ENCODE results near the gene IGF2BP2.
"Not testable (repeated sequence)": the region's sequence is repeated elsewhere in the genome, so short reads cannot be mapped to it uniquely, and the experiment has no call there.

The IGF2BP2 gene

GRCh38 chr3:185646382-185647133 is 178.3 kb downstream of the IGF2BP2 start:
- TF ChIP-seq CTCF (IDR thresholded peaks at IDR 0.05; ENCODE audit: control insufficient read depth, extremely low read depth, insufficient read depth), result no peak
- no peak for DNase-seq (ENCODE audit: low read depth)

DNA sequence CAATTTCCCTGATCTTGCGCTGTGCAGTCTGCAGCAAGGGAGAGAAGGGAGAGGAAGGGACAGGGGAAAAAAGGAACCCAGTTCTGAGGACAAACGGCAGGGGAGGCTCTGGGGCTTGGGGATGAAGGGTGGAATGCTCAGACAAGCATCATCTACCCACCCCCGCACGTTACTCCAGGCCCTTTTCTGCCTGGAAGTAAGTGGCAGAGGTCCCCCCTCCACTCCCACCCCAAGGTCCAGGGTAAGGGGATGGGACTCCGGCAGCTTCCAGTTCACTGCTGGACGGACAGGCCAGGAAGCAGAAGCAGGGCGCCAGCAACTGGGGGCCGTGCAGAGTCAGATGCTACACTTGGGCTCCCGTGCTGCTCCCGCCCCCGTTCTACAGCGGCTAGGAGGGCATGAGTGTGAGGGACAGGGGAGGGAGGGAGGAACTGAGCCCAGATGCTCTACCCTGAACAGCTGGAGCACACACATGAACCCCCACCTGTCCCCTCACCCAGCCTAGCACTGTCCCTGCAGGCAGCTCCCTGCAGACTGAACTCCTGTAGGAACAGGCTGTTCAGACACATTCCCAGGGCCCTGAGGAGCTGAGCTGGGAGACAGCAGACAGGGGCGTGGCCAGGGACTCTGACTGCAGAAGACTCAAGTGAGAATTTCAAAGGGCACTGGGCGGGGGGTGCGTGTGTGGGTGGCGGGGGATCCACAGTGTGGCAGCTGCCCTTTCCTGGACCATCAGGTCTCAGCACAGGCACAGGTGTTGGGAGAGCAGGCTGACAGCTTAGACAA is 179.1 kb downstream of the IGF2BP2 start:
- TF ChIP-seq CTCF (IDR thresholded peaks at IDR 0.05; ENCODE audit: control insufficient read depth, extremely low read depth, insufficient read depth), result no peak
- DNase-seq (ENCODE audit: low read depth), result no peak
- no peak overlapping the region for H3K4me3 ChIP-seq (ENCODE audit: low read depth, low read length)

More at GRCh38 chr3:185646382-185647133, 178.3 kb downstream of the IGF2BP2 start:
- H3K4me3 ChIP-seq (ENCODE audit: low read depth, low read length), result no peak overlapping the region

GRCh38 chr3:185645191-185645590 is 179.7 kb downstream of the IGF2BP2 start:
- not testable (repeated sequence) for DNase-seq (ENCODE audit: low read depth); H3K4me3 ChIP-seq (ENCODE audit: low read depth, low read length)

DNA sequence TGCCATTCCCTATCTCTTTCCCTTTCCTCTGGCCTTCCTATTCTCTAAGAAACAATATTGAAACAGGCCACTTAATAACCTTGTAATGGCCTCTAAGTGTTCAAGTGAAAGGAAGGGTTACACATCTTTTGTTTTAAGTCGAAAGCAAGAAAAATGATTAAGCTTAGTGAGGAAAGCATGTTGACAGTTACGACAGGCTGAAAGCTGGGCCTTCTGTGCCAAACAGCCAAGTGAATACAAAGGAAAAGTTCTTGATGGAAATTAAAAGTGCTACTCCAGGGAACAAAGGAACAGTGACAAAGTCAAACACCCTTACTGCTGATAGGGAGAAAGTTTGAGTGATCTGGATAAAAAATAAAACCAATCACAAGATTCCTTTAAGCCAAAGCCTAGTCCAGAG is 184.5 kb downstream of the IGF2BP2 start:
- no peak overlapping the region for H3K4me3 ChIP-seq (ENCODE audit: low read depth, low read length)
- no peak for TF ChIP-seq CTCF (IDR thresholded peaks at IDR 0.05; ENCODE audit: control insufficient read depth, extremely low read depth, insufficient read depth)
- no peak for DNase-seq (ENCODE audit: low read depth)

- H3K4me3 ChIP-seq (ENCODE audit: low read depth, low read length), result no peak overlapping the region
- TF ChIP-seq CTCF (IDR thresholded peaks at IDR 0.05; ENCODE audit: control insufficient read depth, extremely low read depth, insufficient read depth), result no peak
- no peak for DNase-seq (ENCODE audit: low read depth)
Observed at GRCh38 chr3:185639632-185640206, 185.1 kb downstream of the IGF2BP2 start.

DNA sequence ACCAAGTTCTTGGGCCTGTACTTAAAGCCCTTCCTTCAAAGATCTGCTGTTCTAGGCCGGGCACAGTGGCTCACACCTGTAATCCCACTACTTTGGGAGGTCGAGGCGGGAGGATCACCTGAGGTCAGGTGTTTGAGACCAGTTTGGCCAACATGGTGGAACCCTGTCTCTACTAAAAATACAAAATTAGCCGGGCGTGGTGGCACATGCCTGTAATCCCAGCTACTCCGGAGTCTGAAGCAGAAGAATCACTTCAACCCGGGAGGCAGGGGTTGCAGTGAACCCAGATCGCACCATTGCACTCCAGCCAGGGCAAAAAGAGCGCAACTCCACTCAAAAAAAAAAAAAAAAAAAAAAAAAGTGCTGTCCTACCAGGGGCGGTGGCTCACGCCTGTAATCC is 186.2 kb downstream of the IGF2BP2 start:
- not testable (repeated sequence) for DNase-seq (ENCODE audit: low read depth); H3K4me3 ChIP-seq (ENCODE audit: low read depth, low read length)

GRCh38 chr3:185637388-185637787 is 187.5 kb downstream of the IGF2BP2 start:
- DNase-seq (ENCODE audit: low read depth), result no peak
- no peak overlapping the region for H3K4me3 ChIP-seq (ENCODE audit: low read depth, low read length)
- no peak for TF ChIP-seq CTCF (IDR thresholded peaks at IDR 0.05; ENCODE audit: control insufficient read depth, extremely low read depth, insufficient read depth)
